MM.1S (cell line): ENCODE data around the gene ZYG11A.

Source experiments
- CTCF ChIP-seq: fragments of 300-600 bp; sonication (generic); IDR thresholded peaks from 2 replicates; pipeline ENCODE4 v1.5.1; 2016; ENCODE audit warnings: antibody characterized with exemption, low read length, mixed read lengths
- EZH2 ChIP-seq: fragments of 300-600 bp; sonication (generic); optimal IDR thresholded peaks from 2 replicates; pipeline ENCODE3; 2017; ENCODE audit warnings: low read depth, mild to moderate bottlenecking, antibody characterized with exemption, low read length, mixed read lengths
- EZH2phosphoT487 ChIP-seq: fragments of 300-600 bp; sonication (generic); IDR thresholded peaks from 2 replicates; pipeline ENCODE4 v1.6.1; 2018; ENCODE audit warnings: antibody characterized with exemption, low read length

- no peak for TF ChIP-seq CTCF
- TF ChIP-seq EZH2, result no peak
- no peak for TF ChIP-seq EZH2phosphoT487
These were observed 24.7 kb downstream of the ZYG11A start for GRCh38 chr1:52867087-52867863.
